Gastroesophageal sphincter (tissue), 4 donors: ENCODE measurements around the gene DRAP1. TPM values are rescaled to one million over a fixed set of nuclear protein-coding genes. Genes with fewer than 3 reads are reported as not detected.

ENCODE experiments used
- ATAC-seq: fragments of 150-250 bp; one replicate; pipeline ENCODE4 v1.9.1; 2016; ENCODE audit warnings: mild to moderate bottlenecking, moderate library complexity
- H3K27ac ChIP-seq, 4 donors: fragments of 200-600 bp; sonication (generic) in 3 of 4; 1 replicate in 3 of 4; 2 replicates in 1 of 4; pipeline ENCODE4 v1.5.1; 2016 to 2019
- H3K27me3 ChIP-seq: fragments of 200-600 bp; sonication (generic); one replicate; pipeline ENCODE4 v1.5.1; 2019
- H3K36me3 ChIP-seq, 2 donors: fragments of 200-600 bp; sonication (generic); one replicate each; pipeline ENCODE4 v1.5.1; 2019; ENCODE audit warnings: control low read depth in 1 of 2
- H3K4me1 ChIP-seq, 3 donors: fragments of 200-600 bp; sonication (generic); 1 replicate in 2 of 3; 2 replicates in 1 of 3; pipeline ENCODE4 v1.5.1; 2016 to 2019; ENCODE audit warnings: control low read depth in 2 of 3
- H3K4me3 ChIP-seq, 2 donors: fragments of 200-600 bp; sonication (generic); one replicate each; pipeline ENCODE4 v1.5.1; 2019; ENCODE audit warnings: mild to moderate bottlenecking in 1 of 2, moderate library complexity in 1 of 2
- H3K9me3 ChIP-seq, 3 donors: fragments of 200-600 bp; sonication (generic); one replicate each; pipeline ENCODE4 v1.5.1; 2017 to 2019; ENCODE audit warnings: control low read depth in 2 of 3
- EP300 ChIP-seq: sonication (generic); formaldehyde crosslinking; IDR thresholded peaks from one replicate; pipeline ENCODE4 v1.6.1; 2017; ENCODE audit warnings: antibody characterized with exemption, mild to moderate bottlenecking
- POLR2A ChIP-seq, 2 donors: fragments of 450-650 bp; IDR thresholded peaks; one replicate each; pipeline ENCODE4 v1.6.1; 2017; ENCODE audit warnings: antibody characterized with exemption in 2 of 2, mild to moderate bottlenecking in 2 of 2, moderate library complexity in 1 of 2
- POLR2AphosphoS5 ChIP-seq: sonication (generic); formaldehyde crosslinking; IDR thresholded peaks from one replicate; pipeline ENCODE4 v1.6.1; 2017; ENCODE audit warnings: antibody characterized with exemption
- WGBS, 2 donors: methylation state at CpG; one replicate each; pipeline ENCODE4 v1.1.5; 2018; ENCODE audit warnings: low coverage in 1 of 2; 5-methylcytosine and 5-hydroxymethylcytosine counted together
- total RNA-seq, 4 donors: library from RNA; depleted of rRNA; stranded (reverse); fragments of >200 nt; gene quantifications; one replicate each; pipeline ENCODE4 v1.1.0, GENCODE V29; 2016
- TF ChIP-seq, protein P1 (sequence below), 4 experiments: fragments of 200-600 bp in 2 of 4; fragments of 450-650 bp in 2 of 4; sonication (generic) in 1 of 4; IDR thresholded peaks; one replicate each; pipeline ENCODE4 v1.5.1; 2017 to 2019; ENCODE audit warnings: antibody characterized with exemption in 4 of 4, mild to moderate bottlenecking in 2 of 4, moderate library complexity in 2 of 4

The DRAP1 gene, protein sequence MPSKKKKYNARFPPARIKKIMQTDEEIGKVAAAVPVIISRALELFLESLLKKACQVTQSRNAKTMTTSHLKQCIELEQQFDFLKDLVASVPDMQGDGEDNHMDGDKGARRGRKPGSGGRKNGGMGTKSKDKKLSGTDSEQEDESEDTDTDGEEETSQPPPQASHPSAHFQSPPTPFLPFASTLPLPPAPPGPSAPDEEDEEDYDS
- total RNA-seq: 100 to 1,000 TPM in 2 of 4 donors, 10 to 100 TPM in 2; 80.2 to 118 (median 98.8) TPM

- Histone ChIP-seq H3K9me3 (no peaks in the 10 kb centered on the region), H3K27me3 (no peaks in the 10 kb centered on the region), H3K4me1 (peaks cover 0 to 58% (median 42%) of the 10 kb centered on the region in 3 donors), H3K36me3 (peaks cover 0 to 42% of the 10 kb centered on the region in 2 donors), H3K4me3 (peak within 1 kb of the TSS; percentile 88 to 99), H3K27ac (peak within 1 kb of the TSS; percentile 78 to 98 (median 97))
- TF ChIP-seq EP300 (no peak), POLR2A (IDR thresholded peaks at IDR 0.05) (peak; percentile 68 to 72), POLR2AphosphoS5 (peak; percentile 77)
- no CpG with 5 or more reads among the region's 59 CpGs for WGBS, 2 donors
- peak; percentile 94 for ATAC-seq
Measured at GRCh38 chr11:65919141-65919572, at the start of gene DRAP1. Gene DRAP1, plus strand, starts transcription at chr11:65919426. Its CDS starts 76 bp downstream, at chr11:65919502.

- WGBS, 2 donors: 65 to 90% methylated on average over 2 to 4 of the region's 24 CpGs
- Histone ChIP-seq H3K27ac (peak overlapping the region in 3 of 4 donors; percentile 93 to 98 (median 95)), H3K36me3 (peaks cover 0 to 61% of the 10 kb centered on the region in 2 donors), H3K4me3 (no peak overlapping the region), H3K4me1 (peaks cover 0 to 65% (median 17%) of the 10 kb centered on the region in 3 donors), H3K9me3 (no peaks in the 10 kb centered on the region), H3K27me3 (no peaks in the 10 kb centered on the region)
- ATAC-seq: no peak
- TF ChIP-seq POLR2AphosphoS5: peak; percentile 3
- TF ChIP-seq, protein P1, sequence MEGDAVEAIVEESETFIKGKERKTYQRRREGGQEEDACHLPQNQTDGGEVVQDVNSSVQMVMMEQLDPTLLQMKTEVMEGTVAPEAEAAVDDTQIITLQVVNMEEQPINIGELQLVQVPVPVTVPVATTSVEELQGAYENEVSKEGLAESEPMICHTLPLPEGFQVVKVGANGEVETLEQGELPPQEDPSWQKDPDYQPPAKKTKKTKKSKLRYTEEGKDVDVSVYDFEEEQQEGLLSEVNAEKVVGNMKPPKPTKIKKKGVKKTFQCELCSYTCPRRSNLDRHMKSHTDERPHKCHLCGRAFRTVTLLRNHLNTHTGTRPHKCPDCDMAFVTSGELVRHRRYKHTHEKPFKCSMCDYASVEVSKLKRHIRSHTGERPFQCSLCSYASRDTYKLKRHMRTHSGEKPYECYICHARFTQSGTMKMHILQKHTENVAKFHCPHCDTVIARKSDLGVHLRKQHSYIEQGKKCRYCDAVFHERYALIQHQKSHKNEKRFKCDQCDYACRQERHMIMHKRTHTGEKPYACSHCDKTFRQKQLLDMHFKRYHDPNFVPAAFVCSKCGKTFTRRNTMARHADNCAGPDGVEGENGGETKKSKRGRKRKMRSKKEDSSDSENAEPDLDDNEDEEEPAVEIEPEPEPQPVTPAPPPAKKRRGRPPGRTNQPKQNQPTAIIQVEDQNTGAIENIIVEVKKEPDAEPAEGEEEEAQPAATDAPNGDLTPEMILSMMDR (IDR thresholded peaks at IDR 0.05): no peak
Measured at GRCh38 chr11:65869643-65870306, 49.5 kb upstream of the DRAP1 start.

DNA sequence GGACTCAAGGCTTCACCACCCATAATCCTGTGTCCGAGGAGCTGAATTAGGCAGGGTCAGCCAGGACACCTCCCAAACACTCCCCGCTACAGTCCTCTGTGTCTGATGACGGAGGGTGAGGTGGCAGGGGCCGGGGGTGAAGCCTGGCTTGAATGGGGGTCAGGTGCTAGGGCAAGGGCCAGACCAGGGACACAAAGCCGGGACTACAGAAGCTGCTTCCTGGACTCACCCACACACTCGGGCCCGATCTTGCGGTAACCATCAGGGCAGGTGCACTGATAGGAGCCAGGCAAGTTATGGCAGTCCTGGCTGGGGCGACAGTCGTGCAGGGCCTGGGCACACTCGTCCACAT, 48.9 kb upstream of the DRAP1 start:
- TF ChIP-seq POLR2A (IDR thresholded peaks at IDR 0.05) (no peak), EP300 (no peak), POLR2AphosphoS5 (no peak)
- TF ChIP-seq, protein P1 (IDR thresholded peaks at IDR 0.05): no peak
- Histone ChIP-seq H3K9me3 (no peaks in the 10 kb centered on the region), H3K4me1 (peaks cover 0 to 61% (median 17%) of the 10 kb centered on the region in 3 donors), H3K27me3 (no peaks in the 10 kb centered on the region), H3K4me3 (no peak overlapping the region), H3K36me3 (peaks cover 0 to 56% of the 10 kb centered on the region in 2 donors), H3K27ac (peak overlapping the region in 3 of 4 donors; percentile 93 to 98 (median 95))
- 93% methylated on average over 3 of the region's 11 CpGs; no CpG with 5 or more reads in 1 of the 2 donors for WGBS, 2 donors
- no peak for ATAC-seq

GRCh38 chr11:65870706-65871681, 48.2 kb upstream of the DRAP1 start:
- Histone ChIP-seq H3K4me3 (peak overlapping the region in 1 of 2 donors; percentile 87), H3K4me1 (peaks cover 0 to 61% (median 17%) of the 10 kb centered on the region in 3 donors), H3K27me3 (no peaks in the 10 kb centered on the region), H3K36me3 (peaks cover 0 to 49% of the 10 kb centered on the region in 2 donors), H3K27ac (peak overlapping the region; percentile 93 to 98 (median 94)), H3K9me3 (no peaks in the 10 kb centered on the region)
- TF ChIP-seq POLR2A (IDR thresholded peaks at IDR 0.05) (no peak), EP300 (no peak), POLR2AphosphoS5 (no peak)
- TF ChIP-seq, protein P1 (IDR thresholded peaks at IDR 0.05): no peak
- no peak for ATAC-seq
- WGBS, 2 donors: 70% methylated on average over 9 of the region's 24 CpGs; no CpG with 5 or more reads in 1 of the 2 donors
